Panc1 (cell line): Measurements from ENCODE around the gene FBXL16.

ENCODE experiments used
- POLR2AphosphoS5 ChIP-seq: IDR thresholded peaks from 2 replicates; pipeline ENCODE4 v1.6.1; 2012; ENCODE audit warnings: mild to moderate bottlenecking, low read depth, low read length, moderate library complexity
- TCF7L2 ChIP-seq: IDR thresholded peaks from 2 replicates; pipeline ENCODE4 v1.6.1; 2011; ENCODE audit warnings: mild to moderate bottlenecking, low read depth, low read length, inconsistent platforms
- TF ChIP-seq, protein P1 (sequence below): fragments of 450-650 bp; IDR thresholded peaks from 2 replicates; pipeline ENCODE4 v1.5.1; 2017; ENCODE audit warnings: mild to moderate bottlenecking

DNA sequence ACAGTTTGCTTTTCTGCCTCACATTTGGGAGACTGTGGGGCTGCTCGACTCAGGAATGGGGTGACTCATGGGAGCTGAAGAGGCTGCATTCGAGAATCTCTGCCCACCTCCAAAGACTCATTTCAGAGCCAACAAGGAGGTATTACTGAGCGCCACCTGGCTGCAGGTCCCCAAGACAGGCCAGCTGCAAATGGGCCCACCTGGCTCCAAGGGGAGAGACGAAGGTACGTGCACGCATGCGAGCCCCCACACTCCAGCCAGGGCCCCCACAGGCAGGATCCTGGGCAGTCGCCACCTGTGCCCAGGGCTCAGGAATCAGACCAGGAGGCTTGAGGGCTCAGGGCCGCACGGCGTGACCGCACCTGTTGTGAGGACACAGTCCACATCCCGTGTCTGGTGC lies 27.3 kb upstream of the FBXL16 start:
- TF ChIP-seq, protein P1, sequence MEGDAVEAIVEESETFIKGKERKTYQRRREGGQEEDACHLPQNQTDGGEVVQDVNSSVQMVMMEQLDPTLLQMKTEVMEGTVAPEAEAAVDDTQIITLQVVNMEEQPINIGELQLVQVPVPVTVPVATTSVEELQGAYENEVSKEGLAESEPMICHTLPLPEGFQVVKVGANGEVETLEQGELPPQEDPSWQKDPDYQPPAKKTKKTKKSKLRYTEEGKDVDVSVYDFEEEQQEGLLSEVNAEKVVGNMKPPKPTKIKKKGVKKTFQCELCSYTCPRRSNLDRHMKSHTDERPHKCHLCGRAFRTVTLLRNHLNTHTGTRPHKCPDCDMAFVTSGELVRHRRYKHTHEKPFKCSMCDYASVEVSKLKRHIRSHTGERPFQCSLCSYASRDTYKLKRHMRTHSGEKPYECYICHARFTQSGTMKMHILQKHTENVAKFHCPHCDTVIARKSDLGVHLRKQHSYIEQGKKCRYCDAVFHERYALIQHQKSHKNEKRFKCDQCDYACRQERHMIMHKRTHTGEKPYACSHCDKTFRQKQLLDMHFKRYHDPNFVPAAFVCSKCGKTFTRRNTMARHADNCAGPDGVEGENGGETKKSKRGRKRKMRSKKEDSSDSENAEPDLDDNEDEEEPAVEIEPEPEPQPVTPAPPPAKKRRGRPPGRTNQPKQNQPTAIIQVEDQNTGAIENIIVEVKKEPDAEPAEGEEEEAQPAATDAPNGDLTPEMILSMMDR, result no peak
- TF ChIP-seq POLR2AphosphoS5 (no peak), TCF7L2 (no peak)
